ENCODE results near the gene CFP. TPM values are rescaled to one million over a fixed set of nuclear protein-coding genes. Genes with fewer than 3 reads are reported as not detected.

CFP gene
- total RNA-seq, 1 experiment from 2014 or later, result 1.3 TPM

DNA sequence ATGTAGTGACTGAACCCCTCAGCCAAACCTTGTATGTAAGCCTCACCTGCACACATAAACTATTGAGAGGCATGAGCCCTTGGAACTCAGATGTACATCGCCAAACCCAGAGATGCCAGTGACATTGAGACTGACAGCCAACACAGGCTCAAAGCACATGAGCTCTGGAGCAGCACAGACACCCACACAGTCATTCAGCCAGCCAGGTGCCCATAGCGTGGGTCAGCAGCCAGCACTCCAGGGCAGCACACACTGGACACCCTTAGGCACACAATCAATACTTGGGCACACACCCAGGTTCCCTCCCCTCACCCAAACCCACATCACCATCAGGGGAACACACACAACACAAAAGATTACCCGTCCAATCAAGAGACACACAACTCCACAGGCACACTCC is 51.8 kb downstream of the CFP start:
- no peak overlapping the region for H3K4me2 ChIP-seq (ENCODE audit: low read length)
- H3K9ac ChIP-seq (ENCODE audit: low read length), result no peak overlapping the region
- no peaks in the 10 kb centered on the region for H3K9me3 ChIP-seq (ENCODE audit: control insufficient read depth in 1 of 2, insufficient read depth in 1 of 2, low read depth in 1 of 2, low read length in 2 of 2)
- no peaks in the 10 kb centered on the region for H3K9me2 ChIP-seq (ENCODE audit: insufficient read depth)
- intact Hi-C loops (cut with micrococcal nuclease), result no loop called here
- H2AFZ ChIP-seq (ENCODE audit: low read depth, low read length, poor library complexity, severe bottlenecking), result no peak overlapping the region
- H4K20me1 ChIP-seq (ENCODE audit: insufficient read depth), result no peaks in the 10 kb centered on the region
- H3K4me3 ChIP-seq (replicated peaks in 1 of 2; ENCODE audit: low read depth in 1 of 2, low read length in 2 of 2), result no peak overlapping the region
- TF ChIP-seq POLR2AphosphoS5 (IDR thresholded peaks at IDR 0.05; ENCODE audit: low read depth, low read length), result no peak
- no peak for TF ChIP-seq CTCF (IDR thresholded peaks at IDR 0.05 in 2 of 3, conservative IDR thresholded peaks at IDR 0.05 in 1 of 3; ENCODE audit: borderline replicate concordance in 1 of 3, insufficient read depth in 1 of 3, low read depth in 2 of 3, low read length in 2 of 3)
- no peak for TF ChIP-seq EGR1 (IDR thresholded peaks at IDR 0.05; ENCODE audit: low read depth)
- no peak for TF ChIP-seq TCF7L2 (IDR thresholded peaks at IDR 0.05; ENCODE audit: borderline replicate concordance, extremely low read depth, insufficient read depth, insufficient read length)
- TF ChIP-seq, protein P1, sequence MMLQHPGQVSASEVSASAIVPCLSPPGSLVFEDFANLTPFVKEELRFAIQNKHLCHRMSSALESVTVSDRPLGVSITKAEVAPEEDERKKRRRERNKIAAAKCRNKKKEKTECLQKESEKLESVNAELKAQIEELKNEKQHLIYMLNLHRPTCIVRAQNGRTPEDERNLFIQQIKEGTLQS (IDR thresholded peaks at IDR 0.05), result no peak
- no peak for TF ChIP-seq POLR2A (IDR thresholded peaks at IDR 0.05; ENCODE audit: borderline replicate concordance, extremely low read depth, insufficient read depth, insufficient read length)
- no peak for TF ChIP-seq FOSL1 (IDR thresholded peaks at IDR 0.05; ENCODE audit: low read depth)
- TF ChIP-seq CBX3 (IDR thresholded peaks at IDR 0.05; ENCODE audit: low read depth), result no peak
- TF ChIP-seq, protein P2, sequence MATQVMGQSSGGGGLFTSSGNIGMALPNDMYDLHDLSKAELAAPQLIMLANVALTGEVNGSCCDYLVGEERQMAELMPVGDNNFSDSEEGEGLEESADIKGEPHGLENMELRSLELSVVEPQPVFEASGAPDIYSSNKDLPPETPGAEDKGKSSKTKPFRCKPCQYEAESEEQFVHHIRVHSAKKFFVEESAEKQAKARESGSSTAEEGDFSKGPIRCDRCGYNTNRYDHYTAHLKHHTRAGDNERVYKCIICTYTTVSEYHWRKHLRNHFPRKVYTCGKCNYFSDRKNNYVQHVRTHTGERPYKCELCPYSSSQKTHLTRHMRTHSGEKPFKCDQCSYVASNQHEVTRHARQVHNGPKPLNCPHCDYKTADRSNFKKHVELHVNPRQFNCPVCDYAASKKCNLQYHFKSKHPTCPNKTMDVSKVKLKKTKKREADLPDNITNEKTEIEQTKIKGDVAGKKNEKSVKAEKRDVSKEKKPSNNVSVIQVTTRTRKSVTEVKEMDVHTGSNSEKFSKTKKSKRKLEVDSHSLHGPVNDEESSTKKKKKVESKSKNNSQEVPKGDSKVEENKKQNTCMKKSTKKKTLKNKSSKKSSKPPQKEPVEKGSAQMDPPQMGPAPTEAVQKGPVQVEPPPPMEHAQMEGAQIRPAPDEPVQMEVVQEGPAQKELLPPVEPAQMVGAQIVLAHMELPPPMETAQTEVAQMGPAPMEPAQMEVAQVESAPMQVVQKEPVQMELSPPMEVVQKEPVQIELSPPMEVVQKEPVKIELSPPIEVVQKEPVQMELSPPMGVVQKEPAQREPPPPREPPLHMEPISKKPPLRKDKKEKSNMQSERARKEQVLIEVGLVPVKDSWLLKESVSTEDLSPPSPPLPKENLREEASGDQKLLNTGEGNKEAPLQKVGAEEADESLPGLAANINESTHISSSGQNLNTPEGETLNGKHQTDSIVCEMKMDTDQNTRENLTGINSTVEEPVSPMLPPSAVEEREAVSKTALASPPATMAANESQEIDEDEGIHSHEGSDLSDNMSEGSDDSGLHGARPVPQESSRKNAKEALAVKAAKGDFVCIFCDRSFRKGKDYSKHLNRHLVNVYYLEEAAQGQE (IDR thresholded peaks at IDR 0.05; ENCODE audit: low read depth), result no peak
- TF ChIP-seq SRF (IDR thresholded peaks at IDR 0.05; ENCODE audit: low read depth), result no peak
- no peak for TF ChIP-seq MAX (IDR thresholded peaks at IDR 0.05)
- no peaks in the 10 kb centered on the region for H3K27me3 ChIP-seq (ENCODE audit: insufficient read depth, low read length)
- CTCF ChIA-PET, result no interaction called here
- H3K27ac ChIP-seq (ENCODE audit: low read depth, low read length), result no peak overlapping the region
- no TSS peak for BruUV-seq (replicated peaks)
- H3K36me3 ChIP-seq (ENCODE audit: control insufficient read depth in 1 of 2, insufficient read depth in 2 of 2, low read length in 2 of 2), result no peaks in the 10 kb centered on the region
- ATAC-seq (no peak), DNase-seq (ENCODE audit: low read depth, low spot score) (no peak)
- RAD21 ChIA-PET (ENCODE audit: low non-redundant PET in 1 of 2, low total read pairs in 2 of 2, uncharacterized antibody in 2 of 2, unreplicated experiment in 2 of 2), result no interaction called here
- peaks cover 12 to 45% of the 10 kb centered on the region in 2 experiments for H3K4me1 ChIP-seq (ENCODE audit: control insufficient read depth in 1 of 2, insufficient read depth in 2 of 2, low read length in 2 of 2)
- peaks cover 6% of the 10 kb centered on the region for H3K79me2 ChIP-seq (ENCODE audit: insufficient read depth, low read length)
- POLR2A ChIA-PET, result no interaction called here
